ENCODE measurements around the gene TSPAN9.

DNA sequence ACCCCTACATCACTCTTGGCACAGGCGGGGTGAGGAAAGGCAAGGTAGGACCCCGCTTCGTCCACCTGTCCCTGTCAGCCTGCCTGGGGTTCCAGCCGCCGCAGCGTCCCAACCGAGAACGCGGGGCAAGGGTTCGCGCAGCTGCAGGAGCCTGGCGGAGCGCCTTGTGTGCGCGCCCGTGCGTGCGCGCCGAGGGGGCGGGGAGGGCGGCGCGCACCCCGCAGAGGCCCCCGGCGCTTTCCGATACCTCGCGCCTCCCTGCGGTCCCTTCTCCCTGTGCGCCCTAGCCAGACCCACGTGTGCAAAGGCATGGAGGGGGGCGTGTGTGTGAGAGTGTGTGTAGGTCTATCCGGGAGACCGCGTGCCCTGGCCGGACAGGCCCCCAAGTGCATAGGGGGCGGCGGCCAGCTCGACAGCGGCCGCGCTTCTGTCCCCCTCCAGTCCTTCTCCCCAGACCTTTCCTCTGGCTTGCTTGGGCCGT is 122.4 kb downstream of the TSPAN9 start:
- TF ChIP-seq, protein P1, sequence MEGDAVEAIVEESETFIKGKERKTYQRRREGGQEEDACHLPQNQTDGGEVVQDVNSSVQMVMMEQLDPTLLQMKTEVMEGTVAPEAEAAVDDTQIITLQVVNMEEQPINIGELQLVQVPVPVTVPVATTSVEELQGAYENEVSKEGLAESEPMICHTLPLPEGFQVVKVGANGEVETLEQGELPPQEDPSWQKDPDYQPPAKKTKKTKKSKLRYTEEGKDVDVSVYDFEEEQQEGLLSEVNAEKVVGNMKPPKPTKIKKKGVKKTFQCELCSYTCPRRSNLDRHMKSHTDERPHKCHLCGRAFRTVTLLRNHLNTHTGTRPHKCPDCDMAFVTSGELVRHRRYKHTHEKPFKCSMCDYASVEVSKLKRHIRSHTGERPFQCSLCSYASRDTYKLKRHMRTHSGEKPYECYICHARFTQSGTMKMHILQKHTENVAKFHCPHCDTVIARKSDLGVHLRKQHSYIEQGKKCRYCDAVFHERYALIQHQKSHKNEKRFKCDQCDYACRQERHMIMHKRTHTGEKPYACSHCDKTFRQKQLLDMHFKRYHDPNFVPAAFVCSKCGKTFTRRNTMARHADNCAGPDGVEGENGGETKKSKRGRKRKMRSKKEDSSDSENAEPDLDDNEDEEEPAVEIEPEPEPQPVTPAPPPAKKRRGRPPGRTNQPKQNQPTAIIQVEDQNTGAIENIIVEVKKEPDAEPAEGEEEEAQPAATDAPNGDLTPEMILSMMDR (IDR thresholded peaks at IDR 0.05): no peak
- peak; percentile 33 for TF ChIP-seq EZH2phosphoT487 (IDR thresholded peaks at IDR 0.05)
- peak; percentile 73 for TF ChIP-seq EZH2 (IDR thresholded peaks at IDR 0.05)
